GM18907 (cell line): ENCODE measurements around the gene DOCK8.
"Not testable (repeated sequence)": the region's sequence is repeated elsewhere in the genome, so short reads cannot be mapped to it uniquely, and the experiment has no call there.

Source experiments
- ATAC-seq: cut with Tn5 transposase; IDR thresholded peaks from one replicate; pipeline ENCODE4 v1.9.1; 2021; ENCODE audit warnings: mild to moderate bottlenecking, moderate library complexity; ENCODE audit not compliant: unreplicated experiment

DOCK8 gene

GRCh38 chr9:405341-405740, 190.7 kb downstream of the DOCK8 start:
- no peak for ATAC-seq

GRCh38 chr9:406886-407654, 192.4 kb downstream of the DOCK8 start:
- no peak for ATAC-seq

DNA sequence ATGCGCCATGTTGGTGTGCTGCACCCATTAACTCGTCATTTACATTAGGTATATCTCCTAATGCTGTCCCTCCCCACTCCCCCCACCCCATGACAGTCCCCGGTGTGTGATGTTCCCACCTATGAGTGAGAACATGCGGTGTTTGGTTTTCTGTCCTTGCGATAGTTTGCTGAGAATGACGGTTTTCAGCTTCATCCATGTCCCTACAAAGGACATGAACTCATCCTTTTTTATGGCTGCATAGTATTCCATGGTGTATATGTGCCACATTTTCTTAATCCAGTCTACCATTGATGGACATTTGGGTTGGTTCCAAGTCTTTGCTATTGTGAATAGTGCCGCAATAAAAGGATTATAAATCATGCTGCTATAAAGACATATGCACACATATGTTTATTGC, 195.0 kb downstream of the DOCK8 start:
- not testable (repeated sequence) for ATAC-seq

- no peak for ATAC-seq
These were observed 199.9 kb downstream of the DOCK8 start for GRCh38 chr9:414595-414994.

DNA sequence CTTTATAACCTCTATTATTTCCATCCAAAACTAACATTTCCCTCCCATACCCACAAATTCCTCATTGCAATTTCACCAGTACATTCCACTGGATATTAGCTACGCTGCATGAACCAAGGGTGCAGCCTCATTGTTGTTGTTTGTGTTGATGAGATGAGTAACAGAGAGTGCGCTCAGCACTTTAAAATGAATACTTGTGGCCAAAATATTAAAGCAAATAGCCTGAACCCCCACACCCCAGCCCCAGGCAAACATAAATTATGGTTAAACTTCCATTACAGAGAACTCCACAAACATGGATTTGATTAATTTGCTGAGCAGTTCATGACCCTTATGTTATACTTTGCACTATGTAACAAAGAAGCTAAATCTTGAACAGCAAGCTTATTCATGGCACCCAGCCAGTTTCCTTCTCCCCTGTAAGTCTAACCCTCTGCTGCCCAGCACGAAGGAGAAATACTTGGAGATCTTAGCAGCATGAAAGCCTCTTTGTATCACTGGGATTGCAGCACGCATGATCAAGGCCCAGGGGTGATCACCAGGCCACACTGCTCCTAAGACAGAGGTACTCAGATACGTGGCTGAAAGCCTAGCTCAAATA, 205.0 kb downstream of the DOCK8 start:
- ATAC-seq = no peak

GRCh38 chr9:421896-422295, 207.2 kb downstream of the DOCK8 start:
- ATAC-seq = no peak

- no peak for ATAC-seq
These were observed 211.6 kb downstream of the DOCK8 start for GRCh38 chr9:426264-426663.

GRCh38 chr9:426976-427375, 212.3 kb downstream of the DOCK8 start:
- no peak for ATAC-seq

DNA sequence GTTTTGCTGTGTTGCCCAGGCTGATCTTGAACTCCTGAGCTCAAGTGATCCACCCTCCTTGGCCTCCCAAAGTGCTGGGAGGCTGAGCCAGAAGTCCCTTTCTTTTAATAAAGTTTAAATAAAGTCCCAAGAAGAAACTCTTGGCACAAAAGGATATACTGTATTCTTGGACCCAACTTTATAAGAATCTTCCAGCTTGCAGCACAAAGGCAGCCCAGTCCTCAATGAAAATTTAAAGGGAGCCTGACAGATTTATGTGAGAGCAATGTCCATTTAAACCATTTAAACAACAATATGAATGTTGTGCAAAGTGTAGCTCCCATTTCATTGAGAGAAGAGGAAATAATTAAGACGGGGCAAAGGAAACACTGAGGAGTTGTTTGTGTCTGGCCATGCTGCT, 217.0 kb downstream of the DOCK8 start:
- no peak for ATAC-seq

DNA sequence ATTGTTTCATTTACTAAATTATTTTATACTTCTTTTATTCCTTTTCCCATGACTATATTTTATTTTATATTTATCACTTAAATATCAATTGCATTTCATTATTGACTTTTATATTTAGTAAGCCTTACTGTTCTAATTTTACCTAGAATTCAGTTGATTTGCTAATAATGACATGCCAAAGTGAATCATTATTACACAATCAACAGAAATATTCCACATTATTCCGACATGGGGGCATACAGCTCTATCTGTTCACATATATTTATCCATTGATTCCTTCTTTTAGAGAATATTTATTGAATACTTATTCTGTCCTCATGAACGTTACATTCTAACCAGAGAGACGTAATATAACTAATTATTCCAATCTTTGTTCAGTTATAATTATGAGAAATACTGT, 221.8 kb downstream of the DOCK8 start:
- no peak for ATAC-seq

DNA sequence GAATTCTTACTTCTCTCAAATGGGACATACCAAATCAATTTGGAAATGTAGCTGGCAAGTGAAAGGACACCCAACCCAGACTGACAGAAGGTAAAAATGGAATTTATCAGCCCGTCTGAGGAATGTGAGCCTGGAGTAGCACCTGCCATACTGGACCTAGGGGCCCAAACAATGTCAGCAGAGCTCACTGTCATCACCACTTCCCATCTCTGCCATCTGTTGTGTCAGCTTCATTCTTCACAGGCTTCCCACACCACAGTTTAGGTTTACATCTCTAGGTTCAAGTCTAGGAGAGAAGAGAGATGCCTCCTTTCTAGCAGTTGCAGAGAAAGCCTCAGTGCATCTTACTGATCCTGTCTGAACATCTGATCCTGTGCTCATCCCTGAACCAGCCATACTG, 222.4 kb downstream of the DOCK8 start:
- no peak for ATAC-seq

GRCh38 chr9:437574-438001, 222.9 kb downstream of the DOCK8 start:
- no peak for ATAC-seq

GRCh38 chr9:438066-438465, 223.4 kb downstream of the DOCK8 start:
- no peak for ATAC-seq

GRCh38 chr9:438961-439768, 224.5 kb downstream of the DOCK8 start:
- ATAC-seq = no peak

- ATAC-seq = no peak
These were observed 226.5 kb downstream of the DOCK8 start for GRCh38 chr9:441126-441525.

DNA sequence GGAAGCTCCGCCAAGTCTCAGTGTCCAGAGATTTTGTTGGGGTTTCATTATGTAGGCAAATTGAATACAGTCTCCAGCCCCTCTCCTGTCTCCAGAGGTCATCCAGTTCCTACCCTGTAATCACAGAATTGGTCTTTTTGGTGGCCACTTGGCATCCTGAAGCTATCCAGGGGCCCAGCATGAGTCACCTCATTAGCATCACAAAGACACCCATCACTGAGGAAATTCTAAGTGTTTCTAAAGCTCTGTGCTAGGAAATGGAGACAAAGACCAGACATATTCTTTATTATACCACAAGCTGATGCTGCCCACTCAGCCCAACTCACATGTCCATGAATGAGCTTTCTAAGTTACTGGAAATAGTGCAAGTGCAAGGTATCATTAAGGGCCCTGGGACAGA, 229.9 kb downstream of the DOCK8 start:
- ATAC-seq = no peak

- no peak for ATAC-seq
These were observed 230.4 kb downstream of the DOCK8 start for GRCh38 chr9:445033-445432.

GRCh38 chr9:446074-446699, 231.5 kb downstream of the DOCK8 start:
- ATAC-seq = no peak

DNA sequence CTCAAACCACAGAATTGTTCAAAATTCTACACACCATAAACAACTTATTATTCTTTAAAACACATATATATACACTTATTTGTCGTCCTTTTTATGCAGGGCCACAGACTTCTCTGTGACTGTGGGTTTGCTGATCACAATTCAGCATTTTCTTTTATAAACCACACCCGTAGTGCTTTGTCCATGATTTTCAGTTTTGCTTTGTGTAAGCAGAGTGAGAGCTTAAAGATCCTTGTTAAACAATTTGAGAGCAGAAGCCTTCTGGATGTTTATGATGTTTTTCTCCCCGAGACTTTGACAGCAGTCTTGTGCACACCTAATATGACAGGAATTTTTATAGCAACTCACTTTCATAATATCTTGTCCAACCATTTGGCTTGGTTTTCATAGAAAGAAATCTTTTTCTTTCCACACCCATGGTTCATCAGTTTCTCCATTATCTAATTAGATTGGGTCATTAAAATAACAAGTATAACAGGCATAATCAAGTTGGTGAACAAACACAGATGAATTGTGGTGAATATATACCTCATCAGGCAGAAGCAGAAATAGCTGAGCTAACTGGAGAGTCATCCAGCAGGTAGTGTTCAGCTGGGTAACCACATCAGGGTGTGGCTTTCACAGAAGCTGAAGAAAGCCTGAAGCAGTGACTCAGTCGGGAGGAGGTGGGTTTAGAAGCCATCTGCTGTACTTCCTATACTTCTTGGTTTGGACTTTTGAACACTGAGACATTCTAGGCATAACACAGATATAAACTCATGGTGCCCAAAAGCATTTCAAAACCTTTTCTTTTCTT, 232.8 kb downstream of the DOCK8 start:
- peak; percentile 50 for ATAC-seq

DNA sequence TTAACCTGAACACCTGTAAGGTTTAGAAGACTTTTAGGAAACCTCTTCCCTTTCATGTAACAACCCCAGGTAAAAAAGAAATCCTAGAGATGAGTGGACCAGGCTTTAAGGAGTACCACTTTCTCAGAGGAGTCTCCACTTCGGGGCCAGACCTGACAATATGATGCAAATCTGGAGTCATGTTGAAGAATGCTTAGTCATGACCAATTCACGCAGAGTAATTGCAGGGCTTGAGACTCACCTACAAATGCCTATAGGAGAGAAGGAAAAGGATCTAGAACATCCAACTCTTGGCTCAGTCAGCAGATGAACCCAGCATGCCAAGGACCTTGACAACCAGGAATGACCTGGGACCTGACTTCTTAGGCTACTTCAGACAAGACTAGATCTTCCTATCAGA, 235.4 kb downstream of the DOCK8 start:
- ATAC-seq = no peak

- no peak for ATAC-seq
These were observed 235.9 kb downstream of the DOCK8 start for GRCh38 chr9:450561-450960.
